Natural killer cell (primary cell): ENCODE results near the gene UBE4A. TPM values are rescaled to one million over a fixed set of nuclear protein-coding genes. Genes with fewer than 3 reads are reported as not detected.
"Not testable (repeated sequence)": the region's sequence is repeated elsewhere in the genome, so short reads cannot be mapped to it uniquely, and the experiment has no call there.

Experiments used
- ATAC-seq, 3 donors: fragments of 150-1000 bp in 2 of 3; fragments of 200-7000 bp in 1 of 3; cut with Tn5 transposase; 1 replicate in 1 of 3; 2 replicates in 2 of 3; pipeline ENCODE4 v1.10.0; 2021; ENCODE audit warnings: mild to moderate bottlenecking in 2 of 3, moderate library complexity in 2 of 3
- DNase-seq, 2 donors: peaks; one replicate each; pipeline versions ENCODE4 v3.0.0 to v3.0.0-alpha.2; 2013 to 2021; ENCODE audit warnings: mixed read lengths in 1 of 2
- H3K27ac ChIP-seq: one replicate; pipeline ENCODE4 v1.5.1; 2013; ENCODE audit warnings: mild to moderate bottlenecking, low read length
- H3K27me3 ChIP-seq: one replicate; pipeline ENCODE4 v1.6.1; 2013; ENCODE audit warnings: low read length; ENCODE audit not compliant: control insufficient read depth, insufficient read depth
- H3K36me3 ChIP-seq: one replicate; pipeline ENCODE4 v1.6.1; 2013; ENCODE audit warnings: low read length; ENCODE audit not compliant: control insufficient read depth, insufficient read depth
- H3K4me1 ChIP-seq: one replicate; pipeline ENCODE4 v1.6.1; 2013; ENCODE audit warnings: low read length; ENCODE audit not compliant: control insufficient read depth, insufficient read depth
- H3K4me3 ChIP-seq: one replicate; pipeline ENCODE4 v1.5.1; 2013; ENCODE audit warnings: low read length
- H3K9me3 ChIP-seq: one replicate; pipeline ENCODE4 v1.6.1; 2013; ENCODE audit warnings: low read length; ENCODE audit not compliant: control insufficient read depth, insufficient read depth
- H3K27ac Mint-ChIP-seq, 2 donors: one replicate each; pipeline ENCODE4 v1.8.0; 2022; ENCODE audit warnings: mild to moderate bottlenecking in 2 of 2, mixed read lengths in 2 of 2, moderate library complexity in 1 of 2
- H3K27me3 Mint-ChIP-seq, 2 donors: one replicate each; pipeline ENCODE4 v1.8.0; 2022; ENCODE audit warnings: low read depth in 2 of 2, mixed read lengths in 2 of 2
- H3K36me3 Mint-ChIP-seq: one replicate; pipeline ENCODE4 v1.8.0; 2022; ENCODE audit warnings: mixed read lengths
- H3K4me1 Mint-ChIP-seq, 2 donors: one replicate each; pipeline ENCODE4 v1.8.0; 2022; ENCODE audit warnings: mixed read lengths in 2 of 2
- H3K4me3 Mint-ChIP-seq: one replicate; pipeline ENCODE4 v1.8.0; 2022; ENCODE audit warnings: mild to moderate bottlenecking, moderate library complexity, mixed read lengths
- H3K9me3 Mint-ChIP-seq, 2 donors: one replicate each; pipeline ENCODE4 v1.8.0; 2022; ENCODE audit warnings: mixed read lengths in 2 of 2
- WGBS: methylation state at CpG from one replicate; pipeline ENCODE4 v1.1.7; 2013; ENCODE audit warnings: missing lambda C conversion rate; ENCODE audit not compliant: insufficient coverage; 5-methylcytosine and 5-hydroxymethylcytosine counted together
- intact Hi-C: fragments of 100-400 bp; cut with micrococcal nuclease; formaldehyde crosslinking; loops from one replicate; pipeline ENCODE4 v1.14.2; 2022
- total RNA-seq, 4 donors: library from RNA; stranded (reverse); fragments of 120-200 nt in 1 of 4; gene quantifications; one replicate each; pipeline versions ENCODE4 v1.2.3 to v1.2.4, GENCODE V29; 2013 to 2022
- TF ChIP-seq, protein P1 (sequence below): fragments of 200-600 bp; IDR thresholded peaks from one replicate; pipeline ENCODE4 v1.8.0; 2022; ENCODE audit warnings: antibody characterized with exemption

UBE4A gene
- total RNA-seq, 3 donors from 2014 or later (not counting 1 experiment from before 2014, with no cell fraction given) = 35.1 to 43.9 (median 37.0) TPM

DNA sequence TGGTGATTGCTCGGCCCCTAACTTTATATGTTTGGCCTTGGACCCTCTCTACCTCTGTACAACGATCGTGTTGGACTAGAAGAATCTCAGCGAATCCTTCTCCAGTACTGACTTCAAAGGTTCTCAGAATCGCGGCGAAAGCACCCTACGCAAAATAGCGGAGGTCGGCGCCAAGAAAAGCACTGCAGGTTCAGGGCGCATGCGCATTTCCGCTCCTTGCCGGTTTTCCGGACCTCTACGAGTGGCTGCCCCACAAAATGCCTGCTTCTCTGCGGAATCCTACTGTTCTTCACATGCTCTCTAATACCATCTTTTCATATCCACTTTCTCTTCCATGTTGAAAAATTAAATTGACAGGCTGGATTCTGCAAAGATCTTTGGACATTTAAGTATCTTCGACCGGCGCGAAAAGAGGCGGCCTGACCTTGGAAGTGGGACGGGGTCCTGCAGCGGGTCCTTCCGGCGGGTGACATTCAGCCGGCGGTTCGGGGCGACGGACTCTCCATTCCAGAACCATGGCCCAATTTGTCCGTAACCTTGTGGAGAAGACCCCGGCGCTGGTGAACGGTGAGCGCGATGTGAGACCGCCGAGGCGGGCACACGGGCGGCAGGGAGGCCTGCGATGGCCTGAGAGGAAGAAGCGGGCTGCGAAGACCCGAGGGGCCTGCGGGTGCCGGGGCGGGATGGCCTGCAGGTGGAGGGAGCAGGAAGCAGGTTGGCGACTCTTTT is 41.9 kb downstream of the UBE4A start, which contains the start of gene ATP5MG:
Gene ATP5MG (plus strand): TSS at position 456 of the 729 bp plus-strand sequence. CDS start 60 bp downstream, at position 516.
- Mint-ChIP-seq H3K9me3 (no peaks in the 10 kb centered on the region), H3K27ac (peak within 1 kb of the TSS; percentile 99), H3K4me1 (peaks cover 43 to 50% of the 10 kb centered on the region in 2 donors), H3K36me3 (peaks cover 10% of the 10 kb centered on the region), H3K27me3 (no peaks in the 10 kb centered on the region), H3K4me3 (peak within 1 kb of the TSS; percentile 100)
- Histone ChIP-seq H3K9me3 (no peaks in the 10 kb centered on the region), H3K4me3 (peak within 1 kb of the TSS; percentile 77), H3K27me3 (no peaks in the 10 kb centered on the region), H3K4me1 (peaks cover 15% of the 10 kb centered on the region), H3K27ac (peak within 1 kb of the TSS; percentile 86), H3K36me3 (peaks cover 12% of the 10 kb centered on the region)
- DNase-seq (peak; percentile 83 to 98), ATAC-seq (peak; percentile 81 to 84 (median 83))
- TF ChIP-seq, protein P1, sequence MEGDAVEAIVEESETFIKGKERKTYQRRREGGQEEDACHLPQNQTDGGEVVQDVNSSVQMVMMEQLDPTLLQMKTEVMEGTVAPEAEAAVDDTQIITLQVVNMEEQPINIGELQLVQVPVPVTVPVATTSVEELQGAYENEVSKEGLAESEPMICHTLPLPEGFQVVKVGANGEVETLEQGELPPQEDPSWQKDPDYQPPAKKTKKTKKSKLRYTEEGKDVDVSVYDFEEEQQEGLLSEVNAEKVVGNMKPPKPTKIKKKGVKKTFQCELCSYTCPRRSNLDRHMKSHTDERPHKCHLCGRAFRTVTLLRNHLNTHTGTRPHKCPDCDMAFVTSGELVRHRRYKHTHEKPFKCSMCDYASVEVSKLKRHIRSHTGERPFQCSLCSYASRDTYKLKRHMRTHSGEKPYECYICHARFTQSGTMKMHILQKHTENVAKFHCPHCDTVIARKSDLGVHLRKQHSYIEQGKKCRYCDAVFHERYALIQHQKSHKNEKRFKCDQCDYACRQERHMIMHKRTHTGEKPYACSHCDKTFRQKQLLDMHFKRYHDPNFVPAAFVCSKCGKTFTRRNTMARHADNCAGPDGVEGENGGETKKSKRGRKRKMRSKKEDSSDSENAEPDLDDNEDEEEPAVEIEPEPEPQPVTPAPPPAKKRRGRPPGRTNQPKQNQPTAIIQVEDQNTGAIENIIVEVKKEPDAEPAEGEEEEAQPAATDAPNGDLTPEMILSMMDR = no peak
- intact Hi-C loops = loop anchor here (1.0 kb wide), 3 partner anchors 37 to 87 kb away; partner anchors contain the start of gene UBE4A
- WGBS = under 1% methylated on average over 51 of the region's 51 CpGs

DNA sequence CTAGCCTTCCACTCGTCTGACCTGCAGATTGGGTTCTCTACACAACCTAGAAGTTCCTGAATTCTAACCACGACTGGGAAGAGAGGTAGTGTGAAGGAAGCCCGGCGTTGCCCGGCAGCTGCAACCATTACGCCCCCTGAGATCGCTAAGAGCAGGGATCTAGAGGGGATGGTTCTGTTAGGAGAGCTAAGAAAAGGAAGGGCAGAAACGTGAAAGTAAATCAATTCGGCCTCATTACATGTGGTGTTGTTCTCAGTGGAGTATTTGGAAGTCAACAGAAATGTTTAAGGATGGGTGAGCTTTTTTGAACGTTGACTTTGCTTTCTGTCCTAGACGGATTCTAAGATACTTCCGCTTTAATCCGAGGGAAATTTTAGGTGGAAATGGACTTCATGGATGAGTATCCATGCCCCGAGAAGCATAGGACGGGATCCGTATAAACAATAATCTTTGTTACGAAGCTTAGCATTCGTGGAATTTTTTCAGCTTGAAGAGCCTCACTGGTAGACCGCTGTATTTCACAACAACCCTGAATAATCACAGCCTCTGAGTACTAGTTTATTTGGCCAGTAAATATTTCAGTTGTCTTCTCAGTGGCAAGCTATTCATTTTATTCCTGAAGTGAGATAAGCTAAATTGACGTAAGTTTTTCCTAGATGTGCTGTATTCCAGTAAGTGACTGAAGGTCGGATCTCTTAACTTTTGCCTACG is 42.6 kb downstream of the UBE4A start:
- DNase-seq (no peak), ATAC-seq (peak in 1 of 3 donors; percentile 16)
- 1% methylated on average over 20 of the region's 22 CpGs for WGBS
- Histone ChIP-seq H3K9me3 (no peaks in the 10 kb centered on the region), H3K27ac (peak overlapping the region; percentile 86), H3K27me3 (no peaks in the 10 kb centered on the region), H3K36me3 (peaks cover 12% of the 10 kb centered on the region), H3K4me1 (peaks cover 15% of the 10 kb centered on the region), H3K4me3 (peak overlapping the region; percentile 77)
- no peaks in the 10 kb centered on the region for H3K9me3 Mint-ChIP-seq
- H3K4me3 Mint-ChIP-seq = peak overlapping the region; percentile 100
- no peaks in the 10 kb centered on the region for H3K27me3 Mint-ChIP-seq
- intact Hi-C loops = loop anchor here (1.0 kb wide), 3 partner anchors 36 to 86 kb away; partner anchors contain the start of gene UBE4A
- H3K4me1 Mint-ChIP-seq = peaks cover 50 to 53% of the 10 kb centered on the region in 2 donors
- TF ChIP-seq, protein P1 = no peak
- peak overlapping the region; percentile 99 for H3K27ac Mint-ChIP-seq
- peaks cover 2% of the 10 kb centered on the region for H3K36me3 Mint-ChIP-seq

DNA sequence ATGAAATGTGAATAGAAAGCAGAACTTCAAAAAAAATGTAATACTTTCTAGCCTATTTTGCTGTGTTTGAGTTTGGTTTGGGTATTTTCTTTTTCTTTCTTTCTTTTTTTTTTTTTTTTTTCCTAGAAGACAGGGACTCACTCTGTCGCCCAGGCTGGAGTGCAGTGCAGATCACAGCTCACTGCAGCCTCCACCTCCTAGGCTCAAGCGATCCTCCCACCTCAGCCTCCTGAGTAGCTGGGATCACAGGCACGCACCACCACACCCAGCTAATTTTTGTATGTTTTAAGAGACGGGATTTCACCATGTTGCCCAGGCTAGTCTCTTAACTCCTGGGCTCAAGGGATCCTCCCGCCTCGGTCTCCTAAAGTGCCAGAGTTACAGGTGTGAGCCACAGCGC is 43.2 kb downstream of the UBE4A start:
- H3K27ac ChIP-seq, H3K9me3 ChIP-seq, DNase-seq, H3K9me3 Mint-ChIP-seq, ATAC-seq, intact Hi-C loops, H3K36me3 Mint-ChIP-seq, H3K27me3 ChIP-seq, H3K27me3 Mint-ChIP-seq: not testable (repeated sequence)
- Histone ChIP-seq H3K36me3 (peaks cover 13% of the 10 kb centered on the region), H3K4me1 (peaks cover 15% of the 10 kb centered on the region), H3K4me3 (peak overlapping the region; percentile 77)
- H3K4me3 Mint-ChIP-seq = peak overlapping the region; percentile 100
- WGBS = 89% methylated on average over 7 of the region's 7 CpGs
- peak overlapping the region; percentile 99 for H3K27ac Mint-ChIP-seq
- H3K4me1 Mint-ChIP-seq = peaks cover 50 to 53% of the 10 kb centered on the region in 2 donors

DNA sequence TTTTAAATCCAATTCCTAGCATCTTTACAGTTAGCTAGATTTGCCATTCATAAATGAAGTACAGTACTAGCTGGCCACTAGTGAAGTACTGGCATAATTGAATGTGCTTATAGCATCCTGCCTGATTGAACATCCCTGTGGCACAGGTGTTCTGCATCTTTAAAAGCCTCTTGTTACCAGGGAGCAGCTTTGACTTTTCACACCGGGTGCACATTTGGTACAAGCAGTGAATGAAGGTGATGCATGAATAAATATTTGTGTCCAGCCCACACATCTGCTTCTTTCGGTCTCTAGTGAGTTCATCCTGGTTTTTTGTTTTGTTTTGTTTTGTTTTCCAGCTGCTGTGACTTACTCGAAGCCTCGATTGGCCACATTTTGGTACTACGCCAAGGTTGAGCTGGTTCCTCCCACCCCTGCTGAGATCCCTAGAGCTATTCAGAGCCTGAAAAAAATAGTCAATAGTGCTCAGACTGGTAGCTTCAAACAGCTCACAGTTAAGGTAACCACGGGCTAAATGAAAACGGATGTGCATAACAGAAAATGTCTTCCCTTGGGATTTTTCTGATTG is 47.3 kb downstream of the UBE4A start:
- Histone ChIP-seq H3K36me3 (peaks cover 33% of the 10 kb centered on the region), H3K4me1 (peaks cover 10% of the 10 kb centered on the region), H3K27ac (no peak overlapping the region), H3K27me3 (no peaks in the 10 kb centered on the region), H3K4me3 (no peak overlapping the region), H3K9me3 (no peaks in the 10 kb centered on the region)
- Mint-ChIP-seq H3K9me3 (no peaks in the 10 kb centered on the region), H3K36me3 (no peaks in the 10 kb centered on the region), H3K4me1 (peaks cover 42% of the 10 kb centered on the region in 2 donors), H3K27me3 (no peaks in the 10 kb centered on the region), H3K4me3 (no peak overlapping the region), H3K27ac (peak overlapping the region; percentile 45 to 60)
- TF ChIP-seq, protein P1 = no peak
- WGBS = 91% methylated on average over 7 of the region's 7 CpGs
- DNase-seq = no peak
- ATAC-seq = no peak
- intact Hi-C loops = no loop called here
